ENCODE measurements around the gene TRPM2.

The TRPM2 gene

DNA sequence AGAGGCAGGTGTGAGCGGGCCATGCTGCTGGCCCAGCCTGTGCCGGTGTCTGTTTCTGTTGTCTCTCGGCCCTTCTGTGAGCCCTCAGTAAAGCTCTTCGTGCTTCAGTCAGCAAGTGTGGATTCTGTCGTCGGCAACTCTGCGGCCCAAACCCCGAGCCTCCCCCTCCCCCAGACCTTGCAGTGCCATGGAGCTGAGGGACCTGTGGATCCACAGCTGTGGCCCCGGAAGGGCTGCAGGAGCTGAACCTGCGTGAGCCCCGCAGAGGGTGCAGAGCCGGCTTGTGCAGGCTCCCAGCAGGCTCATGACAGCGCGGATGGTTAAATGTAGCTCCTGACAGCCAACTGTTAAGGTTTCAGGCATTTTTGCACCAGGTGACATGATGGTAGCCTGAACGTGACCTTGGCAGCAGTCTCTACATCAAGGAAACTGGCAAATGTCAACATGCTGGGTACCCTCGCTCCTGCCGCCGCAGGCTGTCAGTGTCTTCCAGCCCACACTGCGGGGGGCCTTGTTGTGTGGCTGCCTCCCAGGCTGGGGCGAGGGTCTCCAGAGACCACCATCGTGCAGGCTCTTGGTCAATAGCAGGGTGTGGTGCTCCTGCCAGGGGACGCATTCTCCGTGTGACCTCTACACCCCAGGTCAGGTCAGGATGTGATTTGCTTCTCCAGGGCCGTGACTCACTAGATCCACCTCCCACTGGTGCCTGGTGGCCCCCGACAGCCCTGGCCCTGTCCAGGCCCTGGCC is 108.8 kb downstream of the TRPM2 start:
- H3K9ac ChIP-seq (ENCODE audit: low read length): no peak overlapping the region

DNA sequence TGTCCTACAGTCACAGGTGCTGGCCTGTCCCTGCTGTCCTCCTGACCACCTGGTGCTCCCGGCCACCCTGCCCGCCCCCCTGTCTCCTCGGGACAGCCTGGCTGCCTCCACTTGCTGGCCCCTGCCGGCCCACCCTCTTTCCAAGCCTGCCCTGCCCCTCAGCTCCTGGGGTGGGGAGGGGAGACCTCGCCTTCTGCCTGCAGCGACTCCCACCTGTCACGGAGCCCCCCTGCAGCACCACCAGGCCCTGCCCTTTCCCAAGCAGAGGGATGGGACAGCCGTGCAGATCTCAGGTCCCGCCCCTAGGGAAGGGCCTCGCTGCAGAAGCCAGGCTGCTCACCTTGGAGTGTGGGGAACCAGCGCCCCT is 109.4 kb downstream of the TRPM2 start:
- Histone ChIP-seq H3K4me1 (ENCODE audit: control insufficient read depth, insufficient read depth, low read length) (peaks cover 4% of the 10 kb centered on the region), H3K9me3 (ENCODE audit: control insufficient read depth, low read length) (no peaks in the 10 kb centered on the region), H3K4me3 (ENCODE audit: low read length) (no peak overlapping the region), H3K27me3 (ENCODE audit: control insufficient read depth, insufficient read depth, low read length) (no peaks in the 10 kb centered on the region), H3K9ac (ENCODE audit: low read length) (no peak overlapping the region), H3K36me3 (ENCODE audit: control insufficient read depth, insufficient read depth, low read length) (no peaks in the 10 kb centered on the region)

More for the DNA sequence above, 108.8 kb downstream of the TRPM2 start:
- H3K4me1 ChIP-seq (ENCODE audit: control insufficient read depth, insufficient read depth, low read length): peaks cover 9% of the 10 kb centered on the region
- no peak overlapping the region for H3K4me3 ChIP-seq (ENCODE audit: low read length)
- no peaks in the 10 kb centered on the region for H3K36me3 ChIP-seq (ENCODE audit: control insufficient read depth, insufficient read depth, low read length)
- H3K9me3 ChIP-seq (ENCODE audit: control insufficient read depth, low read length): no peaks in the 10 kb centered on the region
- H3K27me3 ChIP-seq (ENCODE audit: control insufficient read depth, insufficient read depth, low read length): no peaks in the 10 kb centered on the region

DNA sequence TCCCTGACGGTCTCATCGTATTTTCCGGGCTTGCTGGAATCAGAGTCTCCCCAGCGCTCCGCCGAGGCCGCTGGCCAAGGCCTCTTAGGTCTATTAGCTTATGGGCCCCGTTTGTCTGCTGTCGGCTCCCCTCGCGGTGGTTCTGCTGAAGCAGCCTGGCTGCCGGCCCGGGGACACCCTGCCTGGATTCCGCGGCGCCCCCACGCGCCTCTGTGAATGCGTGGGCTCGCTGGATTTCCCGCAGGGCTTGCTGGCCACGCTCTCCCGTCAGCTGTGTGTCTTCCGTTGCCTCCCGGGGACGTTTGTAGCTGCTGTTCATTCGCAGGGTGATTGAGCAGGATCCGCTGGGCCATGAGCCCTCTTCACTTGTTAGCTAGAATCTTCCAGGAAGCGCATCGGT is 110.3 kb downstream of the TRPM2 start:
- Histone ChIP-seq H3K4me3 (ENCODE audit: low read length) (no peak overlapping the region), H3K27me3 (ENCODE audit: control insufficient read depth, insufficient read depth, low read length) (no peaks in the 10 kb centered on the region), H3K9me3 (ENCODE audit: control insufficient read depth, low read length) (no peaks in the 10 kb centered on the region), H3K4me1 (ENCODE audit: control insufficient read depth, insufficient read depth, low read length) (no peaks in the 10 kb centered on the region), H3K36me3 (ENCODE audit: control insufficient read depth, insufficient read depth, low read length) (no peaks in the 10 kb centered on the region), H3K9ac (ENCODE audit: low read length) (no peak overlapping the region)

DNA sequence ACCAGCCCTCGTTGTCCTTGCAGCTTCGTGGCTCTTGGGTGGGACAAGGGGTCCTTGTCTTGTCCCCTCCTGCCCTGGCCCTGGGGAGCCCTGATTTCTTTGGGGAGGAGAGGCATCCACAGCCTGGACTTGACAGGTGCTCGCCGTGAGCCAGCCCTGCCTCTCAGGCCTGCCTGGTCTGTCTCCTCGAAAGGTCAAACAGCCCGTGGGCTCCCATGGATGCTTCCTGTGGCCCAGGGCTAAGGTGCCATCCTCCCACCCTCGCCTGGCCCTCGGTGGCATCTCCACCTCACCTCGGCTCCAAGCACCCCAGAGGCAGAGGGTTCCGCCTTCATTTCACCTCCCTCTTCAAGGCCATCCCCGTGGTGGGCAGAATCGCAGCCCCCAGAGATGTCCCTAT is 110.9 kb downstream of the TRPM2 start:
- H3K9me3 ChIP-seq (ENCODE audit: control insufficient read depth, low read length): no peaks in the 10 kb centered on the region
- no peak overlapping the region for H3K9ac ChIP-seq (ENCODE audit: low read length)
- H3K4me3 ChIP-seq (ENCODE audit: low read length): no peak overlapping the region
- H3K36me3 ChIP-seq (ENCODE audit: control insufficient read depth, insufficient read depth, low read length): no peaks in the 10 kb centered on the region
- H3K27me3 ChIP-seq (ENCODE audit: control insufficient read depth, insufficient read depth, low read length): no peaks in the 10 kb centered on the region
- no peaks in the 10 kb centered on the region for H3K4me1 ChIP-seq (ENCODE audit: control insufficient read depth, insufficient read depth, low read length)

DNA sequence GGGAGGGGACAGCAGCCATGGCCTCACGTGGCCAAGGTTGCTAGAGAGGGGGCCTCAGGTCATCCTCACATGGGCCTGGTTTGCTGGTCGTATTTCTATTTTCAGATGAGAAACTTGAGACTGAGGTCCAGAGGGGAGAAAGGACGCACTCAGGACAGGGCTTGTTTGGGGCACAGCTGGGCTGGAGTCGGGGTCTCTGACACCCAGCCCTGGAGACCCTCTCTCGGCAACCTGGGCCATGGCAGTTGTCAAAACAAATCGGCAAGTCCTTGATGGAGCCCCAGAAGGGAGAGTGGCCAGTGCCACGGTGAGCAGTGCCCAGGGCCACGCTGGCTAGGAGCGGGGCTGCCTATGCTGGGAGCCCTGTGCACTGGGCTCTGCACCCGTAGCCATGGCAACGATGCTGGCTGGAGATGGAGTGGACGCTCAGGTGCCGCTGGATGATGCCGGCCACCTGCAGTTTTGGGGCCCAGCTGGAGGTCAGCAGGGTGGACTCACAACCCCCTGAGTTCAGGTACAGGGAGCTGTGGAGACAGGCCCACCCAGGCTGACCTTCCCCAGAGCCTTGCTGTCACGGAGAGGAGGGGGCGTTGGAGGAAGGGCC is 113.0 kb downstream of the TRPM2 start:
- Histone ChIP-seq H3K9ac (ENCODE audit: low read length) (no peak overlapping the region), H3K9me3 (ENCODE audit: control insufficient read depth, low read length) (no peaks in the 10 kb centered on the region), H3K4me3 (ENCODE audit: low read length) (no peak overlapping the region), H3K27me3 (ENCODE audit: control insufficient read depth, insufficient read depth, low read length) (no peaks in the 10 kb centered on the region), H3K36me3 (ENCODE audit: control insufficient read depth, insufficient read depth, low read length) (no peaks in the 10 kb centered on the region), H3K4me1 (ENCODE audit: control insufficient read depth, insufficient read depth, low read length) (no peaks in the 10 kb centered on the region)

DNA sequence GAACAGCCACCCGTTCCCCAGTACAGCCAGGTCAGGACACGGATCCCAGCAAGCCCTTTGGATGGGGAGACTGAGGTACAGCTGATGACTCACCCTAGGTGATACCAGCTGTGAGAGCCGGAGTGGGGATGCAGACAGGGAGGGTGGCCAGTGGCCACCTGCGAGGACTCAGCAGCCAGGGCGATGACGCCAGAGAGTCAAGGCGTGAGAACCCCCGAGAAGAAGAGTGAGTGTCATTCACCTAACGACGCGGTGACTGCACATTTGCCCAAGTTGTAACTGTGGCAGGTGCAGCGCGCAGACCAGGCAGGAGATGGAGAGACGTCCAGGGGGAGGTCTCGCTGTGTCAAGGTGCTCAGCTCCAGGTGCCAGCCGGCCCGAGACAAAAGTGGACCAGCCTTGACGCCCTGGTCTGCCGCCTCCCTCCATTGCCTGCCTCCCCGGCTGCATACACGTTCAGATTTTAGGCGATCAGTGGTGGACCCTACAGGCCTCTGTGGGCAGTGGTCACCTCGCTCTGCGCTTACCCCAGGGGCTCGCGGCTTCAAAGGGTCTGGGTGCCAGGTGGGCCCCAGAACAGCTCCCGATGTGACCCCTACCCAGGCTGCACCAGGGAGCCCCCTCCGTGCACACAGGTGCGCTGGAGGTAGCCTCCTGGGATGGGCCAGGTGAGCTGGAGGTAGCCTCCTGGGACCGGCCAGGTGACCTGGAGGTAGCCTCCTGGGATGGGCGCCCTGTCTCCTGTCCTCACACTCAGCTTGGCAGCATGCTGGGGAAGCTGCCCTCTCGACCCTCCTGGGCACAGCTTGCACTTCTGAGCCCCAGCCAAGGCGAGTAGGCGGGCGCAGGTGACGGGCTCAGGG is 113.8 kb downstream of the TRPM2 start:
- Histone ChIP-seq H3K9me3 (ENCODE audit: control insufficient read depth, low read length) (no peaks in the 10 kb centered on the region), H3K4me1 (ENCODE audit: control insufficient read depth, insufficient read depth, low read length) (no peaks in the 10 kb centered on the region), H3K27me3 (ENCODE audit: control insufficient read depth, insufficient read depth, low read length) (no peaks in the 10 kb centered on the region), H3K4me3 (ENCODE audit: low read length) (no peak overlapping the region), H3K36me3 (ENCODE audit: control insufficient read depth, insufficient read depth, low read length) (no peaks in the 10 kb centered on the region), H3K9ac (ENCODE audit: low read length) (no peak overlapping the region)

GRCh38 chr21:44467859-44468195 is 114.4 kb downstream of the TRPM2 start:
- Histone ChIP-seq H3K27me3 (ENCODE audit: control insufficient read depth, insufficient read depth, low read length) (no peaks in the 10 kb centered on the region), H3K4me3 (ENCODE audit: low read length) (no peak overlapping the region), H3K9ac (ENCODE audit: low read length) (no peak overlapping the region), H3K4me1 (ENCODE audit: control insufficient read depth, insufficient read depth, low read length) (no peaks in the 10 kb centered on the region), H3K9me3 (ENCODE audit: control insufficient read depth, low read length) (no peaks in the 10 kb centered on the region), H3K36me3 (ENCODE audit: control insufficient read depth, insufficient read depth, low read length) (no peaks in the 10 kb centered on the region)

DNA sequence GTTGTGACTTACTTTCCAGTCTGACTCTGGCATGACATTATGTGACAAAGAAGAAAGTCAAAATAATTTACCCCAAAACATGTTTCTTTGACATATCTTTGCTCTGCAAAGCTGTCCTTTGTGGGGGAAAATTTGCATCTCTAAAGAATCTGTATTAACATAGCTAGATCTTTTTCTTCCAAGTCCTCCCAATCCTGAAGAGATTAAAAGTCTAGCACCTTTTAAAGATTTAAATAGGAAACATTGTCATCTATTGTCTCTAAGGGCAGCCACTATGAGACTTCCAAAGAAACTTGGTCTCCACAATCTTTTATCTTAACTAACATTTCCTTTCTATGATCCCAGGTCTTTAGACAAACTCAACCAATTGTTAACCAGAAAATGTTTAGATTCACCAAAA is 117.9 kb downstream of the TRPM2 start:
- Histone ChIP-seq H3K27me3 (ENCODE audit: control insufficient read depth, insufficient read depth, low read length) (no peaks in the 10 kb centered on the region), H3K4me1 (ENCODE audit: control insufficient read depth, insufficient read depth, low read length) (no peaks in the 10 kb centered on the region), H3K36me3 (ENCODE audit: control insufficient read depth, insufficient read depth, low read length) (no peaks in the 10 kb centered on the region), H3K9ac (ENCODE audit: low read length) (no peak overlapping the region), H3K4me3 (ENCODE audit: low read length) (no peak overlapping the region), H3K9me3 (ENCODE audit: control insufficient read depth, low read length) (no peaks in the 10 kb centered on the region)

DNA sequence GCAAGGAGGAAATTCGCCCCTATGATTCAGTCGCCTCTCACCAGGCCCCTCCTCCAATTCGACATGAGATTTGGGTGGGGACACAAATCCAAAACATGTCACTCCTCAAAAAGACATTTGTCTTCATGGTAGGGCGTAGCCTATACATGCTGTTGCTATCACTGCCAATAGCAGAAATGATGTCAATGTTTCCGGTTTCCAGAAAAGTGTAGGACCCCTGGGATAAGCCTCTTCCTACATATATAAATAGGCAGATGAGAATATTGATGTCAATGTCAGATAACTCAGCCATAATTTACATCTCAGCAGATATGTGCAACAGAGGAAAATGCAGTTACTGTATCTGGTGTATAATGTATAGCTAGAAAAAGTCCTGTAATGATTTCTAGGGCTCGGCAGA is 118.6 kb downstream of the TRPM2 start:
- no peak overlapping the region for H3K9ac ChIP-seq (ENCODE audit: low read length)
- H3K36me3 ChIP-seq (ENCODE audit: control insufficient read depth, insufficient read depth, low read length): no peaks in the 10 kb centered on the region
- no peaks in the 10 kb centered on the region for H3K27me3 ChIP-seq (ENCODE audit: control insufficient read depth, insufficient read depth, low read length)
- no peak overlapping the region for H3K4me3 ChIP-seq (ENCODE audit: low read length)
- H3K9me3 ChIP-seq (ENCODE audit: control insufficient read depth, low read length): no peaks in the 10 kb centered on the region
- H3K4me1 ChIP-seq (ENCODE audit: control insufficient read depth, insufficient read depth, low read length): no peaks in the 10 kb centered on the region

GRCh38 chr21:44473915-44474555 is 120.6 kb downstream of the TRPM2 start:
- Histone ChIP-seq H3K27me3 (ENCODE audit: control insufficient read depth, insufficient read depth, low read length) (no peaks in the 10 kb centered on the region), H3K4me3 (ENCODE audit: low read length) (no peak overlapping the region), H3K4me1 (ENCODE audit: control insufficient read depth, insufficient read depth, low read length) (no peaks in the 10 kb centered on the region), H3K9me3 (ENCODE audit: control insufficient read depth, low read length) (no peaks in the 10 kb centered on the region), H3K36me3 (ENCODE audit: control insufficient read depth, insufficient read depth, low read length) (no peaks in the 10 kb centered on the region), H3K9ac (ENCODE audit: low read length) (no peak overlapping the region)

DNA sequence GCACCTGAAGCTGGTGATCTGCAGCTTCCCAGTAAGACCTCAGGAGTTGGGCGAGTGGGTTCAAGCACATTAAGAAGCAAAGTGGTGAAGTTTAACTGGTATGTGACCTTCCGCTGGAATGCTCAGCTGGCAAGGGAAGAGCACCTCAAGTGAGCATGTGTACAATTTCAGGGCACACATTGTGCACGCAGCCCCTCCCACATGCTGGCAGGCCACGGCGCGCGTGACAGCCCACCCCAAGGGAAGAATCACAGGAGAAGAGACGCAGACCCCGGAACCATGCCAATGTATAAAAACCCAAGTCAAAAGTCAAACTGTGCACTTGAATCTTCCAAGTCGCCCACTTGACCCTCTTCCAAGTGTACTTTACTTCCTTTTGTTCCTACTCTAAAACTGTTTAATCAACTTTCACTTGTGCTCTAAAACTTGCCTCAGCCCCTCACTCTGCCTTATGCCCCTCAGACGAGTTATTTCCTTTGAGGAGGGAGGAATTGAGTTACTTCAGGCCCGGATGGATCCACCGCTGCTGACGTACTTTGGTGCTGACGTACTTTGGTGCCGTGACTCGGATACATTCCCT is 121.9 kb downstream of the TRPM2 start:
- no peaks in the 10 kb centered on the region for H3K9me3 ChIP-seq (ENCODE audit: control insufficient read depth, low read length)
- no peak overlapping the region for H3K4me3 ChIP-seq (ENCODE audit: low read length)
- no peaks in the 10 kb centered on the region for H3K4me1 ChIP-seq (ENCODE audit: control insufficient read depth, insufficient read depth, low read length)
- H3K9ac ChIP-seq (ENCODE audit: low read length): no peak overlapping the region
- no peaks in the 10 kb centered on the region for H3K27me3 ChIP-seq (ENCODE audit: control insufficient read depth, insufficient read depth, low read length)
- no peaks in the 10 kb centered on the region for H3K36me3 ChIP-seq (ENCODE audit: control insufficient read depth, insufficient read depth, low read length)
